GM13976 (cell line): Measurements from ENCODE around the gene CACHD1.

Experiments used
- DNase-seq: peaks from one replicate; pipeline ENCODE4 v3.0.0; 2012; ENCODE audit warnings: low spot score
- in situ Hi-C: fragments of 300-500 bp; cut with MboI; formaldehyde crosslinking; loops from one replicate; pipeline ENCODE4 v1.12.0; 2022; ENCODE audit warnings: low sequenced_read_pairs, mixed read lengths, inconsistent platforms; ENCODE audit not compliant: unreplicated experiment
- TF ChIP-seq, protein P1 (sequence below): IDR thresholded peaks from 2 replicates; pipeline ENCODE4 v1.5.1; 2012; ENCODE audit warnings: borderline replicate concordance, mild to moderate bottlenecking; ENCODE audit not compliant: insufficient read depth; ENCODE audit errors: extremely low read depth, missing control alignments, control extremely low read depth

Gene CACHD1

DNA sequence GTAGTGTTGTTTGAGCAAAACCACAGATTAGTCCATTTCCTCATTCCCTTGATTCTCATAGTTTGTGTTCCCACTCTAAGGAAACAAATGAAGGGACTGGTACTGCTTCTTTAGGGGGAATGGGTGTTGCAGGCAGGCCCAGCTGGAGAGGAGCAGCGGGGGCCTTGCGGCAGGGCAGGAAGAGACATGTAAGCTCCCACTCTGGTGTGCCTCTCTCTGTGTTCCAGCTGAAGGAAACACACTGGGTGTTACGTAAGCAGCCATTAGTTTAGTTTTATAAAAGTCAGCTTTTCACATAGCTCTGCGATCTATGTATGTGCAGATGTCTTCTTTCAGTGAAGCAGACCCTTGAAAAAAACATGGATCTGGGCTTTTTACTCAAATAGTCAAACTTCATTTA, 99.5 kb downstream of the CACHD1 start:
- in situ Hi-C loops, result no loop called here
- no peak for DNase-seq
- TF ChIP-seq, protein P1, sequence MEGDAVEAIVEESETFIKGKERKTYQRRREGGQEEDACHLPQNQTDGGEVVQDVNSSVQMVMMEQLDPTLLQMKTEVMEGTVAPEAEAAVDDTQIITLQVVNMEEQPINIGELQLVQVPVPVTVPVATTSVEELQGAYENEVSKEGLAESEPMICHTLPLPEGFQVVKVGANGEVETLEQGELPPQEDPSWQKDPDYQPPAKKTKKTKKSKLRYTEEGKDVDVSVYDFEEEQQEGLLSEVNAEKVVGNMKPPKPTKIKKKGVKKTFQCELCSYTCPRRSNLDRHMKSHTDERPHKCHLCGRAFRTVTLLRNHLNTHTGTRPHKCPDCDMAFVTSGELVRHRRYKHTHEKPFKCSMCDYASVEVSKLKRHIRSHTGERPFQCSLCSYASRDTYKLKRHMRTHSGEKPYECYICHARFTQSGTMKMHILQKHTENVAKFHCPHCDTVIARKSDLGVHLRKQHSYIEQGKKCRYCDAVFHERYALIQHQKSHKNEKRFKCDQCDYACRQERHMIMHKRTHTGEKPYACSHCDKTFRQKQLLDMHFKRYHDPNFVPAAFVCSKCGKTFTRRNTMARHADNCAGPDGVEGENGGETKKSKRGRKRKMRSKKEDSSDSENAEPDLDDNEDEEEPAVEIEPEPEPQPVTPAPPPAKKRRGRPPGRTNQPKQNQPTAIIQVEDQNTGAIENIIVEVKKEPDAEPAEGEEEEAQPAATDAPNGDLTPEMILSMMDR, result no peak

DNA sequence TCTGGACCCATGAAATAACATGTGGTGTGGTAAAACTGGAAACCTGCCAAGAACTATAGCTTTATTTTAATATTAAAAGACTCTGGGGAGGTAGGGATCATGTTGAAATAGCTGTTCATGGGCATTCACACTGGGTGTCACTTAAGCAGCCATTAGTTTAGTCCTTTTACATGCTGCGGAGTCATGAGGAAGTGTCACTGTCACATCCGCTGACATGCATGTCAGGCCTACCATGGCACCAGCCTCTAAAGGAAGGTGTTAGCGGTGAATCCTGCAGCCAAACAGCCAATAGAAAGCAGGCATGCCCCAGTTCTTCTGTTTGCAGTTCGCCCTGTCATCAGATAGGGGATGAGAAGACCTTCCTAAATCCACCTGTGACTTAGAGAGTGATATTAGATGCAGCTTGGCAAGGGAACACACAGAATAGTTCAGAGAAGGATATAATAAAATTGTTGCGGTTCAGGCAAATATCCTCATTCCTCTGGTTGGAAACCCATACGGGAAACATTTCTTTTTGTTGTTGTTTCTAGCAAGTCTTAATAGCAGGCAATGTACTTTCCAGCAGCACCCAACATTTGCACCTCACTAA, 100.4 kb downstream of the CACHD1 start:
- TF ChIP-seq, protein P1, result no peak
- no peak for DNase-seq
- in situ Hi-C loops, result no loop called here

DNA sequence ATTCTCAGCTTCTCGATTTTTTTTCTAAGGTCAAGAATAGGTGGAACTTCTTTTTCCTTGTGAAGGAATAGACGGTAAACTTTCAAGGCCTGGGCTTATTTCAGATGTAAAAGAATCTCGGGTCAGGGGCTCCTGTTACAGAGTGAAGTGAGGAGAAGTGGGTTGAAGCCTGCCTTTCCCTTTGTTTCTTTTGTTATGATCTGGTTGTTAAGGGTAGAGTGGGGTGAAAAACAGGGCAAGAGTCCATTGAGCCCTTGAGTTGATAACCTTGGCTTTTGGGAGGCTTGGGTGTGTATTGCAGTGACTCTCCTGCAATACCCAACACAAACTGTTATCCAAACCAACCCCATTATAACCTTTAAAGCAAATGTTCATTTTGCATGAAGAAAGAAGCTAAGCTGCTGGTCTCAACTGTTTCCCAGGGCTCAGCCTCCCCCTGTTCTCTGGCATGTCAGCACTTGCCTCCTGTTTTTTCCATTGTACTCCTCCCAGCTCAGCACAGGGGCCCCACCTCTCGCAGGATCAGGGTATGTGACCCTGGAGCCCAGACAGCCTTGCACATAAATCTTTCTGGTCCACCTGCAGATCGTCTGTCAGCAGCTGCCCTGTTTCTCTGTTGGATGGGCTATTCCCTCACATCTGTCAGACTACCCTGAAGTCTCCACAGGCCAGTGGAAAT, 102.4 kb downstream of the CACHD1 start:
- TF ChIP-seq, protein P1, result no peak
- in situ Hi-C loops, result no loop called here
- DNase-seq, result no peak

- DNase-seq, result no peak
- TF ChIP-seq, protein P1, result no peak
- in situ Hi-C loops, result no loop called here
Observed at GRCh38 chr1:64574301-64574700, 104.4 kb downstream of the CACHD1 start.

GRCh38 chr1:64575881-64576676, 106.2 kb downstream of the CACHD1 start:
- in situ Hi-C loops, result no loop called here
- TF ChIP-seq, protein P1, result no peak
- no peak for DNase-seq

DNA sequence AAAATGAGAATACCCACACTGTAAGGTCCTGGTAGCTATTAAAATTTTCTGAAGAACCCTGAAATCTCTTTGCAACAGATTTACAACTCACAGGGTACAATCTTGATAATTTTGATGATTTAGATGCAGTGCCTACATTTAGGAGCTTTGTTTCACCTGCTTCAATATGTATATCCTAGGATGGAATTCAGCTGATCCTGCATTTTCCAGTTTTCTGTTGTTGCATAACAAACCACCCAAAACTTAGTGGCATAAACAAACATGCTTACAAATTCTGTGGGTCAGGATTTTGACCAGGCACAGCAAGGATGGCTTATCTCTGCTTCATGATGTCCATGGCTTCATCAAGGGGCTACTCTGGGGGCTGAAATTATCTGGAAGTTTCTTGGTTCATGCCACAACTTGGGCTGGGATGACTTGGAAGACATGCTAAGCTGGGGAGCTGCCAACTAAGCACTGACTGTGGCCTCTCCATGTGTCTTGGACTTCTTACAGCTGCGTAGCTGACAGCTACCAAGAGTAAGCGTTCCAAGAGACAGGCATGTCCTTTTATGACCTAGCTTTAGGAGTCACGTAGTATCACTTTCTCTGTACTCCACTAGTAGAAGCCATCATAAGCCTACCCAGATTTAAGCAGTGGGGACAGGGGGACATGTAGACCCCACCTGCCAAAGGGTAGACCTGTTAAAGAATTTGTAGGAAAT, 108.5 kb downstream of the CACHD1 start:
- TF ChIP-seq, protein P1, result no peak
- in situ Hi-C loops, result no loop called here
- DNase-seq, result no peak
